ENCODE data around the gene GATAD1.
"Not testable (repeated sequence)": the region's sequence is repeated elsewhere in the genome, so short reads cannot be mapped to it uniquely, and the experiment has no call there.

The GATAD1 gene

DNA sequence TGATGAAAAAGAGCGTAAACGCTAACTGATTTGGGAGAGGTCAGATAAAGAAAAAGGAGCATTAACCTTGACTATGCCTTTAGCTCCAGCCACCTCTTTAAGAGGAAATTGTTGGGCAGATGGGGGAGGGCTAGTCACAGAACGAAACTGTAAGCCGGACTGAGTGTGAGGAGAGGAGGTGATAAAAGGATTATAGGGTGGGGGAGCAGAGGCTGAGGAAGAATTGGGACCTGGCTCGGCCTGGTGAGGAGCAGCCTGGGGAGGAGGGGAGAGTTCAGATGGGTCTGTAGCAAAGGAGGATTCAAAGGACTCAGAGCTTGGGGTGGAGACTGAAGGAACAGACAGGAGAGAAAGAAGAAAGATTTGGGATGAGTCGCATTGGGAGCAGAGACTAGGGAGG is 36.3 kb downstream of the GATAD1 start:
- DNase-seq (ENCODE audit: low spot score) = not testable (repeated sequence)

- DNase-seq (ENCODE audit: low spot score) = not testable (repeated sequence)
Observed at GRCh38 chr7:92484226-92484625, 36.9 kb downstream of the GATAD1 start.

- DNase-seq (ENCODE audit: low spot score) = no peak
Observed at GRCh38 chr7:92485267-92485892, 38.1 kb downstream of the GATAD1 start.

DNA sequence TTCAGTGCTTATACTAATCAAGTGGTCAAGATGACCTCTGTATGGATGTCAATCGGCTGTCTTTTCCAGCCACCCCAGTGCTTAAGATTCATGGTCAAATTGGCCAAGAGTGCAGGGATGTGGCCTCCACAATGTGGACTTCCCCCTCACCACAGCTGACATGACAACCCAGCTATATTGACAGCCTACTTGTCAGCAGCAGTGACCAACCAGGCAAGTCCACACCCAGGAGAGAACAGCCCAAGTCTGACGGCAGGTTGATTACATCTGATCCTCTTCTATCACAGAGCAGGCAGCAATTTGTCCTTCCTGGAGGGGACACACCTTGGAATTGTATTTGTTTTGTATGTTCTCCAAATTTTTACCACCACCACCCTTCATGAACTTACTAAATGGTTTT is 38.7 kb downstream of the GATAD1 start:
- no peak for DNase-seq (ENCODE audit: low spot score)

- no peak for DNase-seq (ENCODE audit: low spot score)
Observed at GRCh38 chr7:92487804-92488203, 40.5 kb downstream of the GATAD1 start.

DNA sequence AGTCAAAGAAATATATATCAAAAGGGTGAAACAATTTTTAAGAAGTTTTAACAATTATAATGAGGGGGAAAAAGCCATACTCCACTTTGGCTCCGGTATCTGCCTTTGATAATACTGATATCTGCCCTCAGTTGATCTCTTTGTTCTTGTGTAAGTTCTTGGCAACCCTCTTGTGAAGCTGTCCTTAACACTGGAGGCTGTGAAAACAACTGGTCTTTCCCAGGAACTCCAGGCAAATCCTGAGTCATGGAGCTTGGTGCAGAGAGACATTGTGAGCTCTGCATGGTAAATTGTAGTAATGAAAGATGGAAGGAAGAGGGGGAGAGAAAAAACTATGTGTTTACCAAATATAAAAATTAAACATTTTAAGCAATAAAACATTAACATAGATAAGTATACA is 42.4 kb downstream of the GATAD1 start:
- DNase-seq (ENCODE audit: low spot score) = no peak

DNA sequence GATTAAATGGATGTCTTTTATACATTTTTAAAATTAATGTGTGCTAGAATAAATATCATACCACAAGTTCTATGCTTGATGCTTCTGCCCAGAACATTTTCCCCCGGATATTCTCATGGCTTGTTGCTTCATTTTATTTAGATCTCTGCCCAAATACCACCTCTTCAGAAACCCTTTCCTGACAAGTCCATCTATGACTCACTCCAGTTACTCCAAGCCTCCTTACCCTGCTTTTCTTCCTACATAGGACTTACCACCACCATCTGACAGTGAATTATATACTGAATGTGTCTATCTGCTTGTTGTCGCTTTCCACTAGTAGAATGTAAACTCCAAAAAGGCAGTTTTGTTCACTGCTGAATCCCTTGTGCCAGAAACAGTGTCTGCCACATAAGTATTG is 49.6 kb downstream of the GATAD1 start:
- DNase-seq (ENCODE audit: low spot score) = no peak

GRCh38 chr7:92498557-92498956 is 51.3 kb downstream of the GATAD1 start:
- DNase-seq (ENCODE audit: low spot score) = no peak

- no peak for DNase-seq (ENCODE audit: low spot score)
Observed at GRCh38 chr7:92503767-92504166, 56.5 kb downstream of the GATAD1 start.

DNA sequence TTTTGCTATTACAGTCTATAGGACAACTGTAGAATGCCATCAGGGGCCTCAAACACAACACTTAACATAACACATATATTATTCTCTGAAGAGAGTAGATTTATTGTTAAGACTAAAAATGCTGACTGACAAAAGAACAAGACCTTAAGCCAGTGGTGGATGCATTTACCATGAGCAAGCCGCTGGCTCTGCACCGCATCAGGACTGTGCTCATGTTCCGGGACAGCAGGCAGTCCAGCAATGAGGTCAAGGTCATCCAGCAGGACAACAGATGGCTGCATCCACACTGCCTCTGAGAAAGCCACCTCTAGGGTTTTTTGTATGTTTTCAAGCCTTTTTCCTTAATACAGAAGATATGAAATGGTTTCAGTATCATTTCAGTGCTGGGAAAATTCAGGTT is 57.3 kb downstream of the GATAD1 start:
- no peak for DNase-seq (ENCODE audit: low spot score)

- no peak for DNase-seq (ENCODE audit: low spot score)
Observed at GRCh38 chr7:92506363-92506762, 59.1 kb downstream of the GATAD1 start.

DNA sequence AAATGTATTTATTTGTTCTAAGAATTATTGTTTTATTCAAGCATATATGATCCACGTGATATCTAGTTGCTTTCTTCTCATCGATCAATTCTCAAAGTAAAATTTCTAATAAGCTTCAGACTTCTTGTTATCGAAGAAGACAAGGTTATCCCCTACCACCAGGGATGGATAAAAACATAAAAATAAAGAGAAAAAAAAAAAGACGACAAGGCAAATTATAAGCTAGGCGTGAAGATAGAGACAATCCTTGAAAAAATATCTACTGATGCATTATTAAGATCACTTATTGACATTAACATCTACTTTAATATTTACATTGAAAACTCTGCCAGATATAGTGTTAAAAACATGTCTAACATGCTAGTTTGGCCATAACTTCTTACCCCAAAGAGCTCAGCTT is 61.7 kb downstream of the GATAD1 start:
- DNase-seq (ENCODE audit: low spot score) = no peak

Data from CD4-positive, alpha-beta T cell treated with Interleukin-6 at 100 ng/mL for 8 hours (primary cell).